HG03571 (cell line): ENCODE data around the gene ANKRD55.
"Not testable (repeated sequence)": the region's sequence is repeated elsewhere in the genome, so short reads cannot be mapped to it uniquely, and the experiment has no call there.

Experiments
- ATAC-seq: cut with Tn5 transposase; IDR thresholded peaks from one replicate; pipeline ENCODE4 v1.9.1; 2021; ENCODE audit not compliant: unreplicated experiment

The ANKRD55 gene

GRCh38 chr5:56253924-56254323 is 20.8 kb upstream of the ANKRD55 start:
- no peak for ATAC-seq

DNA sequence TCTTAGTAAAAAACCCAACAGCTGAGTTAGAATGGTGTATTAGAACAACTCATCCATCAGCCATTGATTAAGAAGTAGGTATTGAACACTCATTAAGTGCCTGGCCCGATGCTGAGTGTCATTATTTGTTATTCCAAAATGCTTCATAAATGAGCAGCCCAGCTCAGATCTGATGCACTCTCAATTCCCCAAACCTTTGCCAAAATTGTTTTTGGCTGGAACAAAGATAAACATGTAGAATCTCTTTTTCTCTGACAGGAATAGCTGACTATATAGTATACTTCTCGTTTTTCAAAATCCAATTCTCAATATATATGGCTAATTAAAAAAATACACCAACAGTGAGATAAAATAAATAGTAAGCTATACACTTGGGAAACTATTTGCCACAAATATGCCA is 20.0 kb upstream of the ANKRD55 start:
- no peak for ATAC-seq

DNA sequence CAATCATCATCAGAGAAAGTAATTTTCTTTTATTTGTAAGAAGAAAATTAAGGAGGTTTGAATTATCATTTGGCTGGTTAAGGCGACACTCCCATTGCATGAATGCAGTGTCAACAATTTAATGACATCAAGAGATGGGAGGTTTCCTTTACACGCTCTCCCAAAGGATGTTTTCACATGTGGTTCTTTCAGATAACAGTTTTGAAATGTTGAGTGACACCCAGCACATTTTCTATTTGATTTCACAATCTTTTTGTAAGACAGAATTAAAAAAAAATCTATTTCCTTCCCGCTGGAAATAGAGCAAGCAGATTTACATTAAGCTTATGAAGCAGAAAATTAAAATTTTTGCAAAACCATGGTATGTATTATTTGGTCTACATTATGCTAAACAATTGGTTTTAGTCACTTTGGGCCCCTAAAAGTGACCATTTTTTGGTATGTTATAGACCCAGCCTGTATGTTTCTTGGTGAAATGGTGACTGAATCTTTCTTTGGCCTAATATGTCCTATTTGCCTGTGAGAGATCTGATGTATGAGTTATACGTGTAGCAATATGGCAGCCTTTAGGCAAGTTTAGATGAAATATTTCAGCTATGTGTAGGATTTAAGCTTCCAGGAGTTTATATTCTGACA is 18.9 kb upstream of the ANKRD55 start:
- ATAC-seq, result no peak

GRCh38 chr5:56251440-56251839 is 18.3 kb upstream of the ANKRD55 start:
- no peak for ATAC-seq

DNA sequence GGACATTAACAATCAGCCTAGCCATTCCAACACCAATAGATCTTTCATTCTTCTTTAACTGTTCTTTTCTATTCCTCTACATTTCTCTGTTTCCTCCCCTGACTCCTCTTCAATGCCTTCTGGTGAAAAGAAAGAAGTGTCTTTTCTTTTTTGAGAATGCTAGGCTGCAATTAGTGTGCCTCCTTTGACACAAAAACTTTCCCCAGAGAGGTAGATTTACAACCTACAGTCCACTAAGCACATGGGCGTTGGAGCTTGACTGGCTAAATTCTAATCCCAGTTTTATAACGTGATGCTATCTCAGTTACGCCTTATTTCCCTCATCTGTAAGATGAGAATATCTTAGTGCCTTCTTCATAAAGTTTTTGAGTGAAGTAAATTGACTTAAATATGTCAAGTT is 16.9 kb upstream of the ANKRD55 start:
- ATAC-seq, result no peak

DNA sequence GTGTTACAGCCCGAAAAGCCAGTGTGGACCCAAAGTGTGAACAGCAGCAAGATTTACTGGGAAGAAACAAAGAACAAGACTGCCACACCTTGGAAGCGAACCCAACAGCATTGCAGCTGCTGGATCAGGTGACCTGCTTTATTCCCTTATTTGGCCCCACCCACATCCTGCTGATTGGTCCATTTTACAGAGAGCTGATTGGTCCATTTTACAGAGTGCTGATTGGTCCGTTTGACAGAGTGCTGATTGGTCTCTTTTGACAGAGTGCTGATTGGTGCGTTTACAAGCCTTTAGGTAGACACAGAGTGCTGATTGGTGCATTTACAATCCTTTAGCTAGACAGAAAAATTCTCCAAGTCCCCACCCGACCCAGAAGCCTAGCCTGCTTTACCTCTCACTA is 16.0 kb upstream of the ANKRD55 start:
- ATAC-seq, result not testable (repeated sequence)

DNA sequence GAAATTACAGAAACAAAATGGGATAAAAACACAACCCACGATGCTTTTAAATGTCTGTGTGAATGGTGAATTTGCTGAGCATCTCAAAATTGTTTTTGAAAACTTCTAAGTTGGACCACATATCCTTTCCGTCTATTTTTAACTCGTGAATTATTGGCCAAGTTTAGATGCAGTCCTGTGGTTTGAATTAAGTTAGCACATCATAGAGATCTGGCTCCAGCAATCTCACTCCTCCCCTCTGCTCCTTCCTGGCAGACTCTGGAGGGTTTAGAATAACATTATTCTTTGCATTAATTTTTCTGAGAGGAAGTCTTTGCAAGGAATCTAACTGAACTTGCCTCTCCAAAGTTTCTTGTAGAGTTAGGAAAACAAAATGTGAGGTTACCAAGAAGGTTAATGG is 14.5 kb upstream of the ANKRD55 start:
- ATAC-seq, result no peak

DNA sequence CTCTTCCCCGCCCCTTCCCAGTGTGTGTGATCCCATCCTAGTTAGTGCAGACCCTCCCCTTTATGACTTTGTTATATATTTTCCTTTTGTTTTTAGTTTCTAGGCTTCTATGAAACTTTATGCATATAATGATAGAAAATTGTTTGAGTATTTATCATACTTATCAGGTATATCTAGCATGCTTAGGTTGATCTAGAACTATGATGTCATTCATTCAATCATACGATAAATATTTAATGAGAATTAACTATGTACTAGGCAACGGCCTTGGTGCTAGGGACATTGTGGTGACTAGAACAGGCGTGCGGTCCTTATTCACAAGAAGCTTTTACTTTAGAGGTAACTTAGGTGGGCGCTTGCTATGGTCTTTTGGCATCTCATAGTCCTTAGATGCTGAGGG is 13.6 kb upstream of the ANKRD55 start:
- no peak for ATAC-seq

GRCh38 chr5:56245481-56245880 is 12.4 kb upstream of the ANKRD55 start:
- no peak for ATAC-seq

DNA sequence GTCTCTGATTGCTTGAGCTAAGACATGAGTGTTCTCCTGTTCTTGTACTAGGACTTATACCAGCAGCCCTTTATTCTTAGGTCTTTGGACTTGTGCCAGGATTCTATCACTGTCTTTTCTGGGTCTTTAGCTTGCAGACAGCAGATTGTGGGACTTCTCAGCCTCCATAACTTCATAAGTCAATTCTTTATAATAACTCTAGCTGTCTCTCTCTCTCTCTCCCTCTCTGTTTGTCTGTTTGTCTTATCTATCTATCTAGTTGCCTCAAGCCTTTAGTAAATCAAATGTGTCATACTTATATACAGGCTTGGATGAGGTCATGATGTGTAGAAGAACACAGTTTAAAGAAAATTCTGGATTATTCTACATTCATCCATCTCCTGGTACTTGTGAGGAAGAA is 11.5 kb upstream of the ANKRD55 start:
- ATAC-seq, result no peak

- not testable (repeated sequence) for ATAC-seq
Observed at GRCh38 chr5:56242271-56242670, 9.1 kb upstream of the ANKRD55 start.

GRCh38 chr5:56232538-56232937 is 592 bp downstream of the ANKRD55 start:
- no peak for ATAC-seq

GRCh38 chr5:56230576-56230975 is 2.6 kb downstream of the ANKRD55 start:
- no peak for ATAC-seq

GRCh38 chr5:56229111-56229510 is 4.0 kb downstream of the ANKRD55 start:
- no peak for ATAC-seq

- ATAC-seq, result no peak
Observed at GRCh38 chr5:56228631-56229030, 4.5 kb downstream of the ANKRD55 start.

DNA sequence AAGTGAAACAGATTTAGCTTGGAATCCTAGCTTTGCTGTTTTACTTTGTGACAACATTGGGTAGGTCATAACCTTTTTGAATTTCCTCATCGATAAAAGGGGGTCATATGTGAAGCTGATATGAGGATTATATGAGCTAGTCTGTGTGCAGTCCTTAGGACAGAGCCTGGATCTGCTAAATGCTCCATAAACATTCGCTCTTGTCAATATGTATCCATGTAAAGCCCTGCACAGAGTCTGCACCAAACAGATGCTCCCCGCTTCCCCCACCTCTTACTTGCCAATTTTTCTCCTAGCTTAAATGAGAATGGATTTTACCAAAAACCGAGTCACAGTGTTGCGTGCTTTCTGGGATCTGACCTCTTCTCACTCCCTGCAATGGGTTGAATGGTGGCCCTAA is 5.4 kb downstream of the ANKRD55 start:
- no peak for ATAC-seq

DNA sequence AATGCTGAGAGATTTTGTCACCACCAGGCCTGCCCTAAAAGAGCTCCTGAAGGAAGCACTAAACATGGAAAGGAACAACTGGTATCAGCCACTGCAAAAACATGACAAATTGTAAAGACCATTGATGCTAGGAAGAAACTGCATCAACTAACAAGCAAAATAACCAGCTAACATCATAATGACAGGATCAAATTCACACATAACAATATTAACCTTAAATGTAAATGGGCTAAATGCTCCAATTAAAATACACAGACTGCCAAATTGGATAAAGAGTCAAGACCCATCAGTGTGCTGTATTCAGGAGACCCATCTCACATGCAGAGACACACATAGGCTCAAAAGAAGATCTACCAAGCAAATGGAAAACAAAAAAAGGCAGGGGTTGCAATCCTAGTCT is 9.8 kb downstream of the ANKRD55 start:
- ATAC-seq, result not testable (repeated sequence)

- ATAC-seq, result not testable (repeated sequence)
Observed at GRCh38 chr5:56221601-56222000, 11.5 kb downstream of the ANKRD55 start.

DNA sequence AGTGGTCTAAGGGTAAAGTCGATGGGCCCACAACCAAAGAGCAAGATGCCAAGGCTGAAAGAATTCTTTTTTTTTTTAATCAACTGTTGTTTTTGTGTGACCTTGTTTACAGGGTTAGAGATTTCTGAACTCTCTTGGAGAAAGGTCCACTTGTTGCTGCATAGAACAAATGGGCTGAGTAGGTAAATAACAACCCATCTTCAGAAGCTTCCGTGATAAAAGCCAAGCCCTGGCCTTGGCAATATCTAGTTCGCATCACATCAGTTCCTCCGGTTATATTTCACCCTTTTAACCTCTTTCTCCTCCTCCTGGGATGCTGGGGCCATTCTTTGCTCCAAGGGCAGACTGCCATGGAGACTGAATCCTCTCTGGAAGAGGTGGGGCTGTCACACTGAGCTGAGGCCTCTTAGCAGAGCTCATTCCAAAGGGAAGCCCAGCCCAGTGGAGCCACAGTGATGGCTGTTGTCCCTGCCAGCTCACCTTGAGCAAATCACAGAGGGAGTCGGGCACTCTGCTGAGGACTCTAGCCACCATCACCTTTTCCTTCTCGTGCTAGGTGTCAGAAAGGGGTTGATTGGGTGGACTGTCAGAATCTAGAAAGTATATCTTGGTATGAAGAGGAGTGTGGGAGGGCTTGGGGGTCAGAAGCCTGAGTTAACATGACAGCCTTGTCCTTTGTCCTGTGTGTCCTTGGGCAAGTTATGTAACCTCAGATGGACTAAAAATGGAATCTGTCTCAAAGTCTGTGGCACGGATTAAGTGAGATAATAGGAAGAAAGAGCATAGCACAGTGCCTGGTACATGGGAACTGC is 17.9 kb downstream of the ANKRD55 start:
- no peak for ATAC-seq

GRCh38 chr5:56213886-56214535 is 19.1 kb downstream of the ANKRD55 start:
- not testable (repeated sequence) for ATAC-seq

GRCh38 chr5:56212130-56212879 is 20.8 kb downstream of the ANKRD55 start:
- ATAC-seq, result no peak
